ENCODE results near the gene KRT20.
A peak's percentile ranks its signal among the peaks of the same experiment; 100 is the strongest.
"Not testable (repeated sequence)": the region's sequence is repeated elsewhere in the genome, so short reads cannot be mapped to it uniquely, and the experiment has no call there.

The KRT20 gene

GRCh38 chr17:40884708-40885512, at the start of gene KRT20:
TSS of gene KRT20 (minus strand) at chr17:40885242. CDS start at chr17:40885185, 57 bp downstream.
- FAIRE-seq (no peak), DNase-seq (ENCODE audit: insufficient read length, low spot score) (no peak)
- no peak for TF ChIP-seq POLR2A (IDR thresholded peaks at IDR 0.05; ENCODE audit: low read depth, low read length)

- FAIRE-seq: no peak
- no peak for TF ChIP-seq POLR2A (IDR thresholded peaks at IDR 0.05; ENCODE audit: low read depth, low read length)
- DNase-seq (ENCODE audit: insufficient read length, low spot score): no peak
Measured at GRCh38 chr17:40932608-40933007, 47.6 kb upstream of the KRT20 start.

GRCh38 chr17:40931311-40931710, 46.3 kb upstream of the KRT20 start:
- DNase-seq (ENCODE audit: insufficient read length, low spot score) (no peak), FAIRE-seq (no peak)
- TF ChIP-seq POLR2A (IDR thresholded peaks at IDR 0.05; ENCODE audit: low read depth, low read length): no peak

- TF ChIP-seq POLR2A (IDR thresholded peaks at IDR 0.05; ENCODE audit: low read depth, low read length): no peak
- DNase-seq (ENCODE audit: insufficient read length, low spot score) (no peak), FAIRE-seq (no peak)
Measured at GRCh38 chr17:40926341-40926740, 41.3 kb upstream of the KRT20 start.

- TF ChIP-seq POLR2A (IDR thresholded peaks at IDR 0.05; ENCODE audit: low read depth, low read length): no peak
- FAIRE-seq (peak; percentile 94), DNase-seq (ENCODE audit: insufficient read length, low spot score) (peak; percentile 63)
Measured at GRCh38 chr17:40922239-40922638, 37.2 kb upstream of the KRT20 start.

- no peak for TF ChIP-seq POLR2A (IDR thresholded peaks at IDR 0.05; ENCODE audit: low read depth, low read length)
- DNase-seq (ENCODE audit: insufficient read length, low spot score): no peak
- no peak for FAIRE-seq
Measured at GRCh38 chr17:40921026-40921425, 36.0 kb upstream of the KRT20 start.

- DNase-seq (ENCODE audit: insufficient read length, low spot score); FAIRE-seq: not testable (repeated sequence)
Measured at GRCh38 chr17:40917116-40917515, 32.1 kb upstream of the KRT20 start.

GRCh38 chr17:40916366-40916765, 31.3 kb upstream of the KRT20 start:
- no peak for DNase-seq (ENCODE audit: insufficient read length, low spot score)
- no peak for FAIRE-seq
- no peak for TF ChIP-seq POLR2A (IDR thresholded peaks at IDR 0.05; ENCODE audit: low read depth, low read length)

GRCh38 chr17:40915721-40916256, 30.7 kb upstream of the KRT20 start:
- FAIRE-seq (no peak), DNase-seq (ENCODE audit: insufficient read length, low spot score) (no peak)
- no peak for TF ChIP-seq POLR2A (IDR thresholded peaks at IDR 0.05; ENCODE audit: low read depth, low read length)

- TF ChIP-seq POLR2A (IDR thresholded peaks at IDR 0.05; ENCODE audit: low read depth, low read length): no peak
- peak; percentile 59 for DNase-seq (ENCODE audit: insufficient read length, low spot score)
- FAIRE-seq: peak; percentile 94
Measured at GRCh38 chr17:40915199-40915661, 30.2 kb upstream of the KRT20 start.

- DNase-seq (ENCODE audit: insufficient read length, low spot score): no peak
- no peak for TF ChIP-seq POLR2A (IDR thresholded peaks at IDR 0.05; ENCODE audit: low read depth, low read length)
- no peak for FAIRE-seq
Measured at GRCh38 chr17:40914075-40914855, 29.2 kb upstream of the KRT20 start.

- DNase-seq (ENCODE audit: insufficient read length, low spot score) (no peak), FAIRE-seq (no peak)
- TF ChIP-seq POLR2A (IDR thresholded peaks at IDR 0.05; ENCODE audit: low read depth, low read length): no peak
Measured at GRCh38 chr17:40912486-40913210, 27.6 kb upstream of the KRT20 start.

GRCh38 chr17:40910441-40910841, 25.4 kb upstream of the KRT20 start:
- FAIRE-seq (no peak), DNase-seq (ENCODE audit: insufficient read length, low spot score) (no peak)
- no peak for TF ChIP-seq POLR2A (IDR thresholded peaks at IDR 0.05; ENCODE audit: low read depth, low read length)

GRCh38 chr17:40909755-40910154, 24.7 kb upstream of the KRT20 start:
- no peak for DNase-seq (ENCODE audit: insufficient read length, low spot score)
- TF ChIP-seq POLR2A (IDR thresholded peaks at IDR 0.05; ENCODE audit: low read depth, low read length): no peak
- no peak for FAIRE-seq
